OCI-LY1 (cell line): ENCODE results near the gene GMPPB.
"Not testable (repeated sequence)": the region's sequence is repeated elsewhere in the genome, so short reads cannot be mapped to it uniquely, and the experiment has no call there.

Source experiments
- EZH2 ChIP-seq: fragments of 200-600 bp; sonication (generic), shearing (Covaris generic); IDR thresholded peaks from 2 replicates; pipeline ENCODE4 v1.8.0; 2017; ENCODE audit warnings: borderline replicate concordance, mixed run types, mild to moderate bottlenecking, antibody characterized with exemption, low read length, moderate library complexity, mixed read lengths
- TF ChIP-seq, protein P1 (sequence below): fragments of 200-600 bp; sonication (generic), shearing (Covaris generic); IDR thresholded peaks from 2 replicates; pipeline ENCODE4 v1.5.1; 2017; ENCODE audit warnings: mild to moderate bottlenecking, antibody characterized with exemption, low read length, moderate library complexity, mixed read lengths

DNA sequence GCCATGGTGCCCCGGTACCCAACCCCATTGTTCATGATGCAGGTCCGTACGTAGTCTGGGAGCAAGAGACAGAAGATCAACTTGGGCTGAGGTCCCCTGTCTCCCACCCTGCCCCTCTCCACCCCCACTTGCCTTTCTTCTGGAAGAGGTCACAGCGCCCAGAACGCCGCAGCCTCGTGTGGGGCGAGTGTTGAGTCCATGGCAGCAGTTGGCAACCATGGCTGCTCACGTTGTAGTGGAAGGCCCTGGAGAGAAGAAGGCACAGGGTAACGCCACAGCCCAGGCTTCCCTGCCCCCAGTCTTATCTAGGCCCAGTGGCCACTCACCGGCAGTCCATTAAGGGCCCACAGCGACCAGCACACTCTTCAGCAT lies 36.3 kb downstream of the GMPPB start:
- TF ChIP-seq, protein P1, sequence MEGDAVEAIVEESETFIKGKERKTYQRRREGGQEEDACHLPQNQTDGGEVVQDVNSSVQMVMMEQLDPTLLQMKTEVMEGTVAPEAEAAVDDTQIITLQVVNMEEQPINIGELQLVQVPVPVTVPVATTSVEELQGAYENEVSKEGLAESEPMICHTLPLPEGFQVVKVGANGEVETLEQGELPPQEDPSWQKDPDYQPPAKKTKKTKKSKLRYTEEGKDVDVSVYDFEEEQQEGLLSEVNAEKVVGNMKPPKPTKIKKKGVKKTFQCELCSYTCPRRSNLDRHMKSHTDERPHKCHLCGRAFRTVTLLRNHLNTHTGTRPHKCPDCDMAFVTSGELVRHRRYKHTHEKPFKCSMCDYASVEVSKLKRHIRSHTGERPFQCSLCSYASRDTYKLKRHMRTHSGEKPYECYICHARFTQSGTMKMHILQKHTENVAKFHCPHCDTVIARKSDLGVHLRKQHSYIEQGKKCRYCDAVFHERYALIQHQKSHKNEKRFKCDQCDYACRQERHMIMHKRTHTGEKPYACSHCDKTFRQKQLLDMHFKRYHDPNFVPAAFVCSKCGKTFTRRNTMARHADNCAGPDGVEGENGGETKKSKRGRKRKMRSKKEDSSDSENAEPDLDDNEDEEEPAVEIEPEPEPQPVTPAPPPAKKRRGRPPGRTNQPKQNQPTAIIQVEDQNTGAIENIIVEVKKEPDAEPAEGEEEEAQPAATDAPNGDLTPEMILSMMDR, result not testable (repeated sequence)
- TF ChIP-seq EZH2, result not testable (repeated sequence)
